HepG2 (cell line): ENCODE results near the gene NAGS. TPM values are rescaled to one million over a fixed set of nuclear protein-coding genes. Genes with fewer than 3 reads are reported as not detected.
A peak's percentile ranks its signal among the peaks of the same experiment; 100 is the strongest.

ENCODE experiments used
- ATAC-seq: fragments of 200-7000 bp; cut with Tn5 transposase; 3 replicates; pipeline ENCODE4 v1.9.1; 2020; ENCODE audit warnings: mild to moderate bottlenecking, moderate library complexity
- BruUV-seq: library from RNA; stranded (reverse); fragments of 400-500 nt; replicated peaks from 2 replicates; lab custom pipeline; 2021; lab: Mats Ljungman, UMichigan
- CTCF ChIA-PET: fragments of 300-600 bp; formaldehyde crosslinking; extraction: SDS; loops from one replicate; lab custom pipeline; 2021; ENCODE audit warnings: low total read pairs, inconsistent platforms, low intra/inter-chr PET ratio; lab: Yijun Ruan, JAX
- POLR2A ChIA-PET: fragments of 350-600 bp; sonication (Branson Sonifier 250); formaldehyde crosslinking; loops from one replicate; lab custom pipeline; 2020; ENCODE audit warnings: antibody characterized with exemption, inconsistent platforms; lab: Yijun Ruan, JAX
- DNase-seq: peaks from one replicate; pipeline ENCODE4 v3.0.0-alpha.2; 2015; ENCODE audit warnings: low spot score
- FAIRE-seq: peaks from 3 replicates; lab custom pipeline; 2011; peaks lifted over from hg19 to GRCh38; lab: Jason Lieb, UNC
- H2AFZ ChIP-seq: one replicate; pipeline ENCODE4 v1.6.1; 2011; ENCODE audit warnings: low read length, inconsistent platforms
- H3K27ac ChIP-seq: fragments of 300-600 bp; 3 replicates; pipeline ENCODE4 v1.8.0; 2011; ENCODE audit warnings: mixed run types, mild to moderate bottlenecking, mixed read lengths, low read length, inconsistent platforms; ENCODE audit not compliant: insufficient read depth; ENCODE audit errors: extremely low read length
- H3K27me3 ChIP-seq, 2 experiments: fragments of 200-600 bp in 1 of 2; 2 replicates in 1 of 2; 3 replicates in 1 of 2; pipeline versions ENCODE4 v1.6.0 to v1.8.0; 2011; ENCODE audit warnings: low read length in 2 of 2, mild to moderate bottlenecking in 2 of 2, moderate library complexity in 2 of 2, inconsistent platforms in 1 of 2; ENCODE audit not compliant: insufficient read depth in 2 of 2, control insufficient read depth in 1 of 2
- H3K36me3 ChIP-seq, 2 experiments: fragments of 200-600 bp in 1 of 2; replicated peaks in 1 of 2; 2 replicates in 1 of 2; 3 replicates in 1 of 2; pipeline versions ENCODE4 v1.5.1 to v1.8.0; 2011; ENCODE audit warnings: low read length in 2 of 2, inconsistent platforms in 1 of 2; ENCODE audit not compliant: insufficient read depth in 2 of 2, control insufficient read depth in 1 of 2
- H3K4me1 ChIP-seq: 2 replicates; pipeline ENCODE4 v1.5.1; 2012; ENCODE audit warnings: low read length, inconsistent platforms; ENCODE audit not compliant: insufficient read depth
- H3K4me2 ChIP-seq: 2 replicates; pipeline ENCODE4 v1.6.0; 2011; ENCODE audit warnings: low read depth, low read length, inconsistent platforms
- H3K4me3 ChIP-seq, 3 experiments: fragments of 200-600 bp in 1 of 3; sonication (generic), shearing (Covaris generic) in 1 of 3; replicated peaks in 1 of 3; 2 replicates each; pipeline ENCODE4 v1.5.1; 2011 to 2016; ENCODE audit warnings: low read length in 3 of 3, inconsistent platforms in 2 of 3, low read depth in 2 of 3, mild to moderate bottlenecking in 2 of 3, control low read depth in 1 of 3, mixed read lengths in 1 of 3; ENCODE audit not compliant: insufficient read depth in 1 of 3
- H3K79me2 ChIP-seq: one replicate; pipeline ENCODE4 v1.6.1; 2011; ENCODE audit warnings: low read length, inconsistent platforms; ENCODE audit not compliant: insufficient read depth
- H3K9ac ChIP-seq: 2 replicates; pipeline ENCODE4 v1.6.0; 2011; ENCODE audit warnings: mild to moderate bottlenecking, low read depth, low read length, inconsistent platforms; ENCODE audit not compliant: insufficient read depth
- H3K9me3 ChIP-seq: 2 replicates; pipeline ENCODE4 v1.5.1; 2012; ENCODE audit warnings: mild to moderate bottlenecking, low read length
- H4K20me1 ChIP-seq: 2 replicates; pipeline ENCODE4 v1.6.0; 2011; ENCODE audit warnings: inconsistent platforms, mild to moderate bottlenecking, low read length, moderate library complexity; ENCODE audit not compliant: insufficient read depth
- GRHL1 ChIP-seq: sonication (generic); formaldehyde crosslinking; conservative IDR thresholded peaks from 2 replicates; pipeline ENCODE4 v1.8.0; 2022; ENCODE audit warnings: missing genetic modification reagents
- NR2C2 ChIP-seq: sonication (generic); formaldehyde crosslinking; IDR thresholded peaks from 2 replicates; pipeline ENCODE4 v1.4.0; 2020; ENCODE audit warnings: missing genetic modification reagents, mild to moderate bottlenecking, moderate library complexity, borderline replicate concordance
- POLR2AphosphoS5 ChIP-seq: IDR thresholded peaks from 2 replicates; pipeline ENCODE4 v1.6.1; 2012; ENCODE audit warnings: low read depth, low read length
- SIX1 ChIP-seq: sonication (generic); formaldehyde crosslinking; IDR thresholded peaks from 2 replicates; pipeline ENCODE4 v1.4.0; 2020; ENCODE audit warnings: missing genetic modification reagents, borderline replicate concordance
- TAF15 ChIP-seq: fragments of 200-400 bp; formaldehyde crosslinking; IDR thresholded peaks from one replicate; pipeline ENCODE4 v1.6.1; 2018; ENCODE audit warnings: mild to moderate bottlenecking, low read depth, low read length; ENCODE audit not compliant: poor library complexity, severe bottlenecking
- TCF12 ChIP-seq, 2 experiments: fragments of 450-650 bp in 1 of 2; sonication (generic) in 1 of 2; formaldehyde crosslinking in 1 of 2; IDR thresholded peaks; 2 replicates each; pipeline versions ENCODE4 v1.6.1 to v1.8.0; 2017 to 2022; ENCODE audit warnings: antibody characterized with exemption in 1 of 2, mild to moderate bottlenecking in 1 of 2, missing genetic modification reagents in 1 of 2, moderate library complexity in 1 of 2
- TRAFD1 ChIP-seq: sonication (generic); formaldehyde crosslinking; IDR thresholded peaks from 2 replicates; pipeline ENCODE4 v1.5.1; 2020; ENCODE audit warnings: missing genetic modification reagents, mild to moderate bottlenecking, borderline replicate concordance
- ZFY ChIP-seq: sonication (generic); formaldehyde crosslinking; IDR thresholded peaks from 2 replicates; pipeline ENCODE4 v1.4.0; 2020; ENCODE audit warnings: missing genetic modification reagents
- ZNF260 ChIP-seq: sonication (generic); formaldehyde crosslinking; IDR thresholded peaks from 2 replicates; pipeline ENCODE4 v1.4.0; 2020; ENCODE audit warnings: missing genetic modification reagents, low read depth, mild to moderate bottlenecking, borderline replicate concordance
- ZNF274 ChIP-seq: sonication (generic); formaldehyde crosslinking; IDR thresholded peaks from 2 replicates; pipeline ENCODE4 v1.5.1; 2020; ENCODE audit warnings: mild to moderate bottlenecking, missing genetic modification reagents
- ZNF317 ChIP-seq: sonication (generic); formaldehyde crosslinking; IDR thresholded peaks from 2 replicates; pipeline ENCODE4 v1.5.0; 2020; ENCODE audit warnings: mild to moderate bottlenecking, missing genetic modification reagents
- ZNF710 ChIP-seq: sonication (generic); formaldehyde crosslinking; IDR thresholded peaks from 2 replicates; pipeline ENCODE4 v1.5.0; 2020; ENCODE audit warnings: mild to moderate bottlenecking, missing genetic modification reagents, borderline replicate concordance
- ZNF720 ChIP-seq: sonication (generic); formaldehyde crosslinking; IDR thresholded peaks from 2 replicates; pipeline ENCODE4 v1.4.0; 2020; ENCODE audit warnings: missing genetic modification reagents
- ZSCAN29 ChIP-seq: sonication (generic); formaldehyde crosslinking; conservative IDR thresholded peaks from 2 replicates; pipeline ENCODE4 v1.4.0; 2020; ENCODE audit warnings: mild to moderate bottlenecking, missing genetic modification reagents
- WGBS: methylation state at CpG from one replicate; pipeline ENCODE4 v1.1.6; 2017; ENCODE audit warnings: low lambda C conversion rate; 5-methylcytosine and 5-hydroxymethylcytosine counted together
- in situ Hi-C: cut with HindIII; loops from 2 replicates; pipeline ENCODE4 v1.10.0; 2017; ENCODE audit warnings: low pct_unique_long_range_greater_than_20kb; ENCODE audit not compliant: extremely low pct_ligation_motif_present
- intact Hi-C: fragments of 100-400 bp; cut with micrococcal nuclease; formaldehyde crosslinking; loops from one replicate; pipeline ENCODE4 v1.10.0; 2022; ENCODE audit not compliant: unreplicated experiment
- polyA plus RNA-seq, 8 experiments: library from polyadenylated mRNA; depleted of rRNA in 3 of 8; stranded (reverse) in 7 of 8; unstranded in 1 of 8; fragments of >200 nt; fragmentation: Illumina TruSeq in 4 of 8; extraction: Trizol in 4 of 8; gene quantifications; 2 replicates each; pipeline versions ENCODE4 v1.2.1 to v1.2.3, GENCODE V29; 2011 to 2016; ENCODE audit warnings: low read depth in 4 of 8, missing spikeins in 1 of 8, mixed read lengths in 1 of 8; ENCODE audit not compliant: insufficient read depth in 1 of 8
- total RNA-seq, 5 experiments: library from RNA; depleted of rRNA; stranded (reverse); fragments of >200 nt; fragmentation: Illumina TruSeq; extraction: Trizol; gene quantifications; 2 replicates each; pipeline ENCODE4 v1.2.3, GENCODE V29; 2016; ENCODE audit warnings: low read depth in 1 of 5
- TF ChIP-seq, protein P1 (sequence below): sonication (generic); formaldehyde crosslinking; IDR thresholded peaks from 2 replicates; pipeline ENCODE4 v1.9.0; 2022; ENCODE audit warnings: missing genetic modification reagents, mild to moderate bottlenecking, borderline replicate concordance

Gene NAGS
- total and polyA plus RNA-seq, 2 of the 13 experiments (the other 11 are each of a cell fraction or from before 2014, with no cell fraction given), result 4.3 to 5.1 TPM

GRCh38 chr17:44044071-44044470 is 39.6 kb downstream of the NAGS start:
- H3K9ac ChIP-seq, result no peak overlapping the region
- in situ Hi-C loops, result loop anchor here (10.0 kb wide), 1 partner anchor 99 kb away; the partner anchor contains the start of gene PPY
- no peak for FAIRE-seq
- no peak overlapping the region for H3K27ac ChIP-seq
- TSS peak; percentile 30 for BruUV-seq
- intact Hi-C loops, result no loop called here
- peaks cover 25% of the 10 kb centered on the region for H4K20me1 ChIP-seq
- no peak for ATAC-seq
- POLR2A ChIA-PET, result interaction anchor here (1.2 to 2.6 kb wide), 2 partner anchors 22 to 30 kb away, joined by 3 to 8 read pairs; partner anchors contain the start of genes LSM12 and TMEM101
- H3K4me1 ChIP-seq, result peaks cover 11% of the 10 kb centered on the region
- WGBS, result 91% methylated on average over 1 of the region's 1 CpG
- no peak overlapping the region for H3K4me3 ChIP-seq
- H3K79me2 ChIP-seq, result peaks cover 65% of the 10 kb centered on the region
- peaks cover 18 to 56% of the 10 kb centered on the region in 2 experiments for H3K36me3 ChIP-seq
- H3K27me3 ChIP-seq, result no peaks in the 10 kb centered on the region
- no peaks in the 10 kb centered on the region for H3K9me3 ChIP-seq
- no peak overlapping the region for H2AFZ ChIP-seq
- no peak overlapping the region for H3K4me2 ChIP-seq
- no peak for DNase-seq
- CTCF ChIA-PET, result no interaction called here
- TF ChIP-seq NR2C2 (CRISPR knock-in tag) (no peak), ZNF260 (CRISPR knock-in tag) (no peak), ZFY (CRISPR knock-in tag) (no peak), ZNF720 (CRISPR knock-in tag) (no peak), SIX1 (CRISPR knock-in tag) (no peak), ZSCAN29 (CRISPR knock-in tag) (no peak), GRHL1 (CRISPR knock-in tag) (no peak), ZNF317 (CRISPR knock-in tag) (no peak), TAF15 (no peak), POLR2AphosphoS5 (no peak), ZNF274 (CRISPR knock-in tag) (no peak), TRAFD1 (CRISPR knock-in tag) (no peak), TCF12 (IDR thresholded peaks at IDR 0.05) (no peak), TCF12 (CRISPR knock-in tag; IDR thresholded peaks at IDR 0.05) (no peak), ZNF710 (CRISPR knock-in tag) (no peak)
- TF ChIP-seq, protein P1, sequence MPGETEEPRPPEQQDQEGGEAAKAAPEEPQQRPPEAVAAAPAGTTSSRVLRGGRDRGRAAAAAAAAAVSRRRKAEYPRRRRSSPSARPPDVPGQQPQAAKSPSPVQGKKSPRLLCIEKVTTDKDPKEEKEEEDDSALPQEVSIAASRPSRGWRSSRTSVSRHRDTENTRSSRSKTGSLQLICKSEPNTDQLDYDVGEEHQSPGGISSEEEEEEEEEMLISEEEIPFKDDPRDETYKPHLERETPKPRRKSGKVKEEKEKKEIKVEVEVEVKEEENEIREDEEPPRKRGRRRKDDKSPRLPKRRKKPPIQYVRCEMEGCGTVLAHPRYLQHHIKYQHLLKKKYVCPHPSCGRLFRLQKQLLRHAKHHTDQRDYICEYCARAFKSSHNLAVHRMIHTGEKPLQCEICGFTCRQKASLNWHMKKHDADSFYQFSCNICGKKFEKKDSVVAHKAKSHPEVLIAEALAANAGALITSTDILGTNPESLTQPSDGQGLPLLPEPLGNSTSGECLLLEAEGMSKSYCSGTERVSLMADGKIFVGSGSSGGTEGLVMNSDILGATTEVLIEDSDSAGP, result no peak
